ENCODE results near the gene MAST4. TPM values are rescaled to one million over a fixed set of nuclear protein-coding genes. Genes with fewer than 3 reads are reported as not detected.

The MAST4 gene
- total and polyA plus RNA-seq, 2 of the 13 experiments (the other 11 are each of a cell fraction or from before 2014, with no cell fraction given): 3.4 to 3.7 TPM

DNA sequence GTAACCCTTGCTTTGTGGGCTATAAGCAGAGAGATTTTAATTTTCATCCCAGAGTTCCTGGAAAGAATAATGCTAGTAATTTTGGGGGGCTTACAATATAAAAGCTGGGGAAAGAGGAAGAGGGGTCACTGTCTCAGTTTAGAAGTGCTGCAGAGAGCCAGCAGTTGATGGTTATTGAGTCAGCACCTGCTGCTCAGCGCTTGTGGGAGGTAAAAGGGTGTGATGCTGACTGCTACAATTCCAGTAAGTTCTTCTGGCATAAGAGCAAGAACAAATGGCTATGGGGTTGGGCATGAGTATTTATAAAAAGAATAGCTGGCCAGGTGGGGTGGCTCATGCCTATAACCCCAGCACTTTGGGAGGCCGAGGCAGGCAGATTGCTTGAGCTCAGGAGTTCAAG, 88.5 kb downstream of the MAST4 start (continued):
- TF ChIP-seq KLF12 (CRISPR knock-in tag; IDR thresholded peaks at IDR 0.05; ENCODE audit: borderline replicate concordance) (no peak), SUZ12 (IDR thresholded peaks at IDR 0.05; ENCODE audit: low read depth, low read length) (no peak), HDAC2 (CRISPR knock-in tag; IDR thresholded peaks at IDR 0.05) (no peak), ZNF564 (CRISPR knock-in tag; IDR thresholded peaks at IDR 0.05) (no peak), ZNF253 (CRISPR knock-in tag; IDR thresholded peaks at IDR 0.05; ENCODE audit: borderline replicate concordance) (no peak), SSRP1 (CRISPR knock-in tag; IDR thresholded peaks at IDR 0.05) (no peak)
- TF ChIP-seq, protein P1, sequence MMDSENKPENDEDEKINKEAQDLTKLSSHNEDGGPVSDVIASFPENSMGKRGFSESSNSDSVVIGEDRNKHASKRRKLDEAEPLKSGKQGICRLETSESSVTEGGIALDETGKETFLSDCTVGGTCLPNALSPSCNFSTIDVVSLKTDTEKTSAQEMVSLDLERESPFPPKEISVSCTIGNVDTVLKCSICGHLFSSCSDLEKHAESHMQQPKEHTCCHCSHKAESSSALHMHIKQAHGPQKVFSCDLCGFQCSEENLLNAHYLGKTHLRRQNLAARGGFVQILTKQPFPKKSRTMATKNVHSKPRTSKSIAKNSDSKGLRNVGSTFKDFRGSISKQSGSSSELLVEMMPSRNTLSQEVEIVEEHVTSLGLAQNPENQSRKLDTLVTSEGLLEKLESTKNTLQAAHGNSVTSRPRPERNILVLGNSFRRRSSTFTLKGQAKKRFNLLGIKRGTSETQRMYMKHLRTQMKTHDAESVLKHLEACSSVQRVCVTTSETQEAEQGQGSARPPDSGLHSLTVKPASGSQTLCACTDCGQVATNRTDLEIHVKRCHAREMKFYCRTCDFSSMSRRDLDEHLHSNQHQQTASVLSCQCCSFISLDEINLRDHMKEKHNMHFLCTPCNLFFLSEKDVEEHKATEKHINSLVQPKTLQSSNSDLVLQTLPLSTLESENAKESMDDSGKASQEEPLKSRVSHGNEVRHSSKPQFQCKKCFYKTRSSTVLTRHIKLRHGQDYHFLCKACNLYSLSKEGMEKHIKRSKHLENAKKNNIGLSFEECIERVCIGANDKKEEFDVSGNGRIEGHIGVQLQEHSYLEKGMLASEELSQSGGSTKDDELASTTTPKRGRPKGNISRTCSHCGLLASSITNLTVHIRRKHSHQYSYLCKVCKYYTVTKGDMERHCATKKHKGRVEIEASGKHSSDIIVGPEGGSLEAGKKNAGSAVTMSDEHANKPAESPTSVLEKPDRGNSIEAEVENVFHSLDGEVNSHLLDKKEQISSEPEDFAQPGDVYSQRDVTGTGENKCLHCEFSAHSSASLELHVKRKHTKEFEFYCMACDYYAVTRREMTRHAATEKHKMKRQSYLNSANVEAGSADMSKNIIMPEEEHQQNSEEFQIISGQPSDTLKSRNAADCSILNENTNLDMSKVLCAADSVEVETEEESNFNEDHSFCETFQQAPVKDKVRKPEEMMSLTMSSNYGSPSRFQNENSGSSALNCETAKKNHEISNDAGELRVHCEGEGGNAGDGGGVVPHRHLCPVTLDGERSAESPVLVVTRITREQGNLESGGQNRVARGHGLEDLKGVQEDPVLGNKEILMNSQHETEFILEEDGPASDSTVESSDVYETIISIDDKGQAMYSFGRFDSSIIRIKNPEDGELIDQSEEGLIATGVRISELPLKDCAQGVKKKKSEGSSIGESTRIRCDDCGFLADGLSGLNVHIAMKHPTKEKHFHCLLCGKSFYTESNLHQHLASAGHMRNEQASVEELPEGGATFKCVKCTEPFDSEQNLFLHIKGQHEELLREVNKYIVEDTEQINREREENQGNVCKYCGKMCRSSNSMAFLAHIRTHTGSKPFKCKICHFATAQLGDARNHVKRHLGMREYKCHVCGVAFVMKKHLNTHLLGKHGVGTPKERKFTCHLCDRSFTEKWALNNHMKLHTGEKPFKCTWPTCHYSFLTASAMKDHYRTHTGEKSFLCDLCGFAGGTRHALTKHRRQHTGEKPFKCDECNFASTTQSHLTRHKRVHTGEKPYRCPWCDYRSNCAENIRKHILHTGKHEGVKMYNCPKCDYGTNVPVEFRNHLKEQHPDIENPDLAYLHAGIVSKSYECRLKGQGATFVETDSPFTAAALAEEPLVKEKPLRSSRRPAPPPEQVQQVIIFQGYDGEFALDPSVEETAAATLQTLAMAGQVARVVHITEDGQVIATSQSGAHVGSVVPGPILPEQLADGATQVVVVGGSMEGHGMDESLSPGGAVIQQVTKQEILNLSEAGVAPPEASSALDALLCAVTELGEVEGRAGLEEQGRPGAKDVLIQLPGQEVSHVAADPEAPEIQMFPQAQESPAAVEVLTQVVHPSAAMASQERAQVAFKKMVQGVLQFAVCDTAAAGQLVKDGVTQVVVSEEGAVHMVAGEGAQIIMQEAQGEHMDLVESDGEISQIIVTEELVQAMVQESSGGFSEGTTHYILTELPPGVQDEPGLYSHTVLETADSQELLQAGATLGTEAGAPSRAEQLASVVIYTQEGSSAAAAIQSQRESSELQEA (CRISPR knock-in tag; IDR thresholded peaks at IDR 0.05; ENCODE audit: not compliant biosample characterization): no peak
- TF ChIP-seq, protein P2, sequence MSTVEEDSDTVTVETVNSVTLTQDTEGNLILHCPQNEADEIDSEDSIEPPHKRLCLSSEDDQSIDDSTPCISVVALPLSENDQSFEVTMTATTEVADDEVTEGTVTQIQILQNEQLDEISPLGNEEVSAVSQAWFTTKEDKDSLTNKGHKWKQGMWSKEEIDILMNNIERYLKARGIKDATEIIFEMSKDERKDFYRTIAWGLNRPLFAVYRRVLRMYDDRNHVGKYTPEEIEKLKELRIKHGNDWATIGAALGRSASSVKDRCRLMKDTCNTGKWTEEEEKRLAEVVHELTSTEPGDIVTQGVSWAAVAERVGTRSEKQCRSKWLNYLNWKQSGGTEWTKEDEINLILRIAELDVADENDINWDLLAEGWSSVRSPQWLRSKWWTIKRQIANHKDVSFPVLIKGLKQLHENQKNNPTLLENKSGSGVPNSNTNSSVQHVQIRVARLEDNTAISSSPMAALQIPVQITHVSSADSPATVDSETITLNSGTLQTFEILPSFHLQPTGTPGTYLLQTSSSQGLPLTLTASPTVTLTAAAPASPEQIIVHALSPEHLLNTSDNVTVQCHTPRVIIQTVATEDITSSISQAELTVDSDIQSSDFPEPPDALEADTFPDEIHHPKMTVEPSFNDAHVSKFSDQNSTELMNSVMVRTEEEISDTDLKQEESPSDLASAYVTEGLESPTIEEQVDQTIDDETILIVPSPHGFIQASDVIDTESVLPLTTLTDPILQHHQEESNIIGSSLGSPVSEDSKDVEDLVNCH (CRISPR knock-in tag; IDR thresholded peaks at IDR 0.05): no peak

Data from HepG2 (cell line).